Smooth muscle cell (in vitro differentiated cells): ENCODE data around the gene PARP14. TPM values are rescaled to one million over a fixed set of nuclear protein-coding genes. Genes with fewer than 3 reads are reported as not detected.

Source experiments
- DNase-seq: peaks from one replicate; lab custom pipeline; 2025; ENCODE audit not compliant: unreplicated experiment; lab: John Stamatoyannopoulos, UW
- H2AFZ ChIP-seq: fragments of 200-600 bp; sonication (generic); 2 replicates; pipeline ENCODE4 v1.6.0; 2016; ENCODE audit warnings: antibody characterized with exemption, low read depth, mild to moderate bottlenecking
- H3F3A ChIP-seq: fragments of 200-600 bp; sonication (generic); 2 replicates; pipeline ENCODE4 v1.6.0; 2017; ENCODE audit warnings: antibody characterized with exemption, low read depth
- H3K27ac ChIP-seq: fragments of 200-600 bp; sonication (generic); 2 replicates; pipeline ENCODE4 v1.5.1; 2016; ENCODE audit warnings: low read depth, mild to moderate bottlenecking
- H3K27me3 ChIP-seq: fragments of 200-600 bp; sonication (generic); 2 replicates; pipeline ENCODE4 v1.6.1; 2016; ENCODE audit warnings: low read depth, mild to moderate bottlenecking
- H3K36me3 ChIP-seq: fragments of 200-600 bp; sonication (generic); 2 replicates; pipeline ENCODE4 v1.5.1; 2016; ENCODE audit warnings: low read depth
- H3K4me1 ChIP-seq: fragments of 200-600 bp; sonication (generic); 2 replicates; pipeline ENCODE4 v1.5.1; 2016; ENCODE audit warnings: low read depth
- H3K4me2 ChIP-seq: fragments of 200-600 bp; sonication (generic); 2 replicates; pipeline ENCODE4 v1.6.0; 2016; ENCODE audit warnings: mild to moderate bottlenecking
- H3K4me3 ChIP-seq: fragments of 200-600 bp; sonication (generic); 2 replicates; pipeline ENCODE4 v1.5.1; 2016; ENCODE audit warnings: mild to moderate bottlenecking
- H3K79me2 ChIP-seq: fragments of 200-600 bp; sonication (generic); 2 replicates; pipeline ENCODE4 v1.6.0; 2016; ENCODE audit warnings: low read depth, mild to moderate bottlenecking
- H3K9ac ChIP-seq: fragments of 200-600 bp; sonication (generic); 2 replicates; pipeline ENCODE4 v1.6.0; 2016; ENCODE audit warnings: low read depth
- H3K9me3 ChIP-seq: fragments of 200-600 bp; sonication (generic); replicated peaks from 2 replicates; pipeline ENCODE4 v1.5.1; 2016; ENCODE audit warnings: low read depth
- H4K20me1 ChIP-seq: fragments of 200-600 bp; sonication (generic); 2 replicates; pipeline ENCODE4 v1.6.0; 2016; ENCODE audit warnings: low read depth
- CTCF ChIP-seq: fragments of 200-600 bp; sonication (generic); IDR thresholded peaks from 2 replicates; pipeline ENCODE4 v1.5.1; 2017; ENCODE audit warnings: borderline replicate concordance, mild to moderate bottlenecking, antibody characterized with exemption; ENCODE audit not compliant: insufficient read depth, poor library complexity, severe bottlenecking
- WGBS: methylation state at CpG from one replicate; pipeline ENCODE4 v1.1.7; 2016; ENCODE audit warnings: low lambda C conversion rate; 5-methylcytosine and 5-hydroxymethylcytosine counted together
- polyA plus RNA-seq: library from polyadenylated mRNA; unstranded; fragments of >200 nt; fragmentation: Nextera tagmentation; extraction: Ambion mirVana; gene quantifications from 2 replicates; pipeline ENCODE4 v1.2.1, GENCODE V29; 2016
- total RNA-seq: library from RNA; depleted of rRNA; stranded (reverse); fragments of >200 nt; gene quantifications from 2 replicates; pipeline ENCODE4 v1.2.3, GENCODE V29; 2014

PARP14 gene
- total and polyA plus RNA-seq, 2 experiments from 2014 or later = 2.8 to 14.5 TPM

- H3K4me3 ChIP-seq = no peak overlapping the region
- no peak overlapping the region for H2AFZ ChIP-seq
- H3K27ac ChIP-seq = peak overlapping the region; percentile 65
- WGBS = 62% methylated on average over 1 of the region's 1 CpG
- no peaks in the 10 kb centered on the region for H4K20me1 ChIP-seq
- H3K9ac ChIP-seq = no peak overlapping the region
- DNase-seq = no peak
- peak overlapping the region; percentile 43 for H3K4me2 ChIP-seq
- H3K36me3 ChIP-seq = no peaks in the 10 kb centered on the region
- no peak for TF ChIP-seq CTCF
- H3K79me2 ChIP-seq = no peaks in the 10 kb centered on the region
- H3K4me1 ChIP-seq = no peaks in the 10 kb centered on the region
- H3K27me3 ChIP-seq = no peaks in the 10 kb centered on the region
- H3K9me3 ChIP-seq = no peaks in the 10 kb centered on the region
- H3F3A ChIP-seq = peaks cover 12% of the 10 kb centered on the region
Measured at GRCh38 chr3:122690096-122690495, 9.5 kb downstream of the PARP14 start.

- WGBS = 47% methylated on average over 4 of the region's 4 CpGs
- Histone ChIP-seq H3K4me1 (no peaks in the 10 kb centered on the region), H4K20me1 (no peaks in the 10 kb centered on the region), H3K27ac (peak overlapping the region; percentile 65), H3K9me3 (no peaks in the 10 kb centered on the region), H3K79me2 (no peaks in the 10 kb centered on the region), H3K4me2 (no peak overlapping the region), H3K9ac (no peak overlapping the region), H3K27me3 (no peaks in the 10 kb centered on the region), H3K4me3 (no peak overlapping the region), H2AFZ (no peak overlapping the region), H3K36me3 (no peaks in the 10 kb centered on the region), H3F3A (peaks cover 12% of the 10 kb centered on the region)
- no peak for TF ChIP-seq CTCF
- no peak for DNase-seq
Measured at GRCh38 chr3:122691195-122691594, 10.6 kb downstream of the PARP14 start.

- H3K27me3 ChIP-seq = no peaks in the 10 kb centered on the region
- no peak overlapping the region for H3K9ac ChIP-seq
- no peak overlapping the region for H3K27ac ChIP-seq
- H3K79me2 ChIP-seq = no peaks in the 10 kb centered on the region
- H3K36me3 ChIP-seq = no peaks in the 10 kb centered on the region
- H4K20me1 ChIP-seq = no peaks in the 10 kb centered on the region
- 95% methylated on average over 3 of the region's 3 CpGs for WGBS
- H3K4me2 ChIP-seq = no peak overlapping the region
- no peaks in the 10 kb centered on the region for H3K9me3 ChIP-seq
- no peaks in the 10 kb centered on the region for H3K4me1 ChIP-seq
- H3K4me3 ChIP-seq = no peak overlapping the region
- no peak for TF ChIP-seq CTCF
- H2AFZ ChIP-seq = no peak overlapping the region
- peaks cover 12% of the 10 kb centered on the region for H3F3A ChIP-seq
- no peak for DNase-seq
Measured at GRCh38 chr3:122692674-122693073, 12.0 kb downstream of the PARP14 start.

- no peaks in the 10 kb centered on the region for H3K27me3 ChIP-seq
- H3K9ac ChIP-seq = no peak overlapping the region
- no peak overlapping the region for H3K27ac ChIP-seq
- no peaks in the 10 kb centered on the region for H3K79me2 ChIP-seq
- no peak for DNase-seq
- H3K4me2 ChIP-seq = no peak overlapping the region
- no peak overlapping the region for H2AFZ ChIP-seq
- TF ChIP-seq CTCF = no peak
- H3K4me1 ChIP-seq = no peaks in the 10 kb centered on the region
- 95% methylated on average over 7 of the region's 7 CpGs for WGBS
- H3F3A ChIP-seq = peaks cover 12% of the 10 kb centered on the region
- H3K36me3 ChIP-seq = no peaks in the 10 kb centered on the region
- H4K20me1 ChIP-seq = no peaks in the 10 kb centered on the region
- H3K9me3 ChIP-seq = no peaks in the 10 kb centered on the region
- H3K4me3 ChIP-seq = no peak overlapping the region
Measured at GRCh38 chr3:122694966-122695365, 14.3 kb downstream of the PARP14 start.
